HepG2 (cell line): Measurements from ENCODE around the gene POC1A. TPM values are rescaled to one million over a fixed set of nuclear protein-coding genes. Genes with fewer than 3 reads are reported as not detected.

Experiments used
- ATF6 ChIP-seq: sonication (generic); formaldehyde crosslinking; conservative IDR thresholded peaks from 2 replicates; pipeline ENCODE4 v1.4.0; 2020; ENCODE audit warnings: missing genetic modification reagents
- BCL6 ChIP-seq: IDR thresholded peaks from 2 replicates; pipeline ENCODE4 v1.6.1; 2016; ENCODE audit warnings: missing genetic modification reagents, missing compliant biosample characterization
- BCLAF1 ChIP-seq: fragments of 450-650 bp; IDR thresholded peaks from 2 replicates; pipeline ENCODE4 v1.6.1; 2017; ENCODE audit warnings: mild to moderate bottlenecking
- DNMT1 ChIP-seq: sonication (generic); formaldehyde crosslinking; IDR thresholded peaks from 2 replicates; pipeline ENCODE4 v1.5.1; 2020; ENCODE audit warnings: mild to moderate bottlenecking, missing genetic modification reagents
- KMT2B ChIP-seq: IDR thresholded peaks from 2 replicates; pipeline ENCODE4 v1.6.1; 2016; ENCODE audit warnings: missing genetic modification reagents, missing compliant biosample characterization
- MAZ ChIP-seq, 2 experiments: sonication (generic) in 1 of 2; formaldehyde crosslinking in 1 of 2; IDR thresholded peaks; 2 replicates each; pipeline versions ENCODE4 v1.5.0 to v1.6.1; 2012 to 2020; ENCODE audit warnings: low read depth in 2 of 2, mild to moderate bottlenecking in 2 of 2, borderline replicate concordance in 1 of 2, improper control_type of control experiment in 1 of 2, low read length in 1 of 2, missing genetic modification reagents in 1 of 2, moderate library complexity in 1 of 2
- PRDM10 ChIP-seq: sonication (generic); formaldehyde crosslinking; IDR thresholded peaks from 2 replicates; pipeline ENCODE4 v1.4.0; 2020; ENCODE audit warnings: low read depth, missing genetic modification reagents
- PRMT3 ChIP-seq: sonication (generic); formaldehyde crosslinking; IDR thresholded peaks from 2 replicates; pipeline ENCODE4 v1.8.1; 2022; ENCODE audit warnings: low read depth, mild to moderate bottlenecking, moderate library complexity, missing genetic modification reagents, borderline replicate concordance
- XRCC5 ChIP-seq: fragments of 200-400 bp; formaldehyde crosslinking; optimal IDR thresholded peaks from 2 replicates; pipeline ENCODE3; 2017; ENCODE audit warnings: mild to moderate bottlenecking, low read length
- ZNF343 ChIP-seq: sonication (generic); formaldehyde crosslinking; IDR thresholded peaks from 2 replicates; pipeline ENCODE4 v1.4.0; 2020; ENCODE audit warnings: mild to moderate bottlenecking, missing genetic modification reagents
- ZNF615 ChIP-seq: sonication (generic); formaldehyde crosslinking; IDR thresholded peaks from 2 replicates; pipeline ENCODE4 v1.5.0; 2020; ENCODE audit warnings: mild to moderate bottlenecking, missing genetic modification reagents, borderline replicate concordance
- ZNF773 ChIP-seq: sonication (generic); formaldehyde crosslinking; IDR thresholded peaks from 2 replicates; pipeline ENCODE4 v1.4.0; 2020; ENCODE audit warnings: missing genetic modification reagents, borderline replicate concordance
- ZSCAN29 ChIP-seq: sonication (generic); formaldehyde crosslinking; conservative IDR thresholded peaks from 2 replicates; pipeline ENCODE4 v1.4.0; 2020; ENCODE audit warnings: mild to moderate bottlenecking, missing genetic modification reagents
- ZSCAN9 ChIP-seq: IDR thresholded peaks from 2 replicates; pipeline ENCODE4 v1.6.1; 2016; ENCODE audit warnings: borderline replicate concordance
- polyA plus RNA-seq, 8 experiments: library from polyadenylated mRNA; depleted of rRNA in 3 of 8; stranded (reverse) in 7 of 8; unstranded in 1 of 8; fragments of >200 nt; fragmentation: Illumina TruSeq in 4 of 8; extraction: Trizol in 4 of 8; gene quantifications; 2 replicates each; pipeline versions ENCODE4 v1.2.1 to v1.2.3, GENCODE V29; 2011 to 2016; ENCODE audit warnings: low read depth in 4 of 8, missing spikeins in 1 of 8, mixed read lengths in 1 of 8; ENCODE audit not compliant: insufficient read depth in 1 of 8
- total RNA-seq, 5 experiments: library from RNA; depleted of rRNA; stranded (reverse); fragments of >200 nt; fragmentation: Illumina TruSeq; extraction: Trizol; gene quantifications; 2 replicates each; pipeline ENCODE4 v1.2.3, GENCODE V29; 2016; ENCODE audit warnings: low read depth in 1 of 5
- TF ChIP-seq, protein P1 (sequence below): sonication (generic); formaldehyde crosslinking; conservative IDR thresholded peaks from 2 replicates; pipeline ENCODE4 v1.4.0; 2020; ENCODE audit warnings: missing genetic modification reagents
- TF ChIP-seq, protein P2 (sequence below): sonication (generic); formaldehyde crosslinking; IDR thresholded peaks from 2 replicates; pipeline ENCODE4 v1.5.1; 2020; ENCODE audit warnings: missing genetic modification reagents, mild to moderate bottlenecking, borderline replicate concordance

The POC1A gene
- total and polyA plus RNA-seq, 2 of the 13 experiments (the other 11 are each of a cell fraction or from before 2014, with no cell fraction given): 14.6 to 20.0 TPM

- TF ChIP-seq BCLAF1 (no peak), PRDM10 (CRISPR knock-in tag) (no peak; the same call in 1 of the 2 replicates), ZNF343 (CRISPR knock-in tag) (0 out of 2 replicates have a peak, but pooled peaks have one; percentile 53), ATF6 (0 out of 2 replicates have a peak, but pooled peaks have one; percentile 64), ZNF615 (CRISPR knock-in tag) (0 out of 2 replicates have a peak, but pooled peaks have one; percentile 35), XRCC5 (peak; percentile 61), ZSCAN29 (CRISPR knock-in tag) (peak; percentile 55; the same call in 1 of the 2 replicates), MAZ (IDR thresholded peaks at IDR 0.05; ENCODE audit: borderline replicate concordance, low read depth, low read length) (peak; percentile 56; the same call in 1 of the 2 replicates), MAZ (CRISPR knock-in tag; IDR thresholded peaks at IDR 0.05; ENCODE audit: low read depth) (peak; percentile 58; the same call in 1 of the 2 replicates), BCL6 (CRISPR knock-in tag) (0 out of 2 replicates have a peak, but pooled peaks have one; percentile 20), PRMT3 (CRISPR knock-in tag) (peak; percentile 69; the same call in 1 of the 2 replicates), ZNF773 (CRISPR knock-in tag) (peak; percentile 53; the same call in 1 of the 2 replicates), KMT2B (CRISPR knock-in tag) (peak; percentile 45; the same call in 1 of the 2 replicates), DNMT1 (CRISPR knock-in tag) (0 out of 2 replicates have a peak, but pooled peaks have one; percentile 85), ZSCAN9 (0 out of 2 replicates have a peak, but pooled peaks have one; percentile 68)
- TF ChIP-seq, protein P1, sequence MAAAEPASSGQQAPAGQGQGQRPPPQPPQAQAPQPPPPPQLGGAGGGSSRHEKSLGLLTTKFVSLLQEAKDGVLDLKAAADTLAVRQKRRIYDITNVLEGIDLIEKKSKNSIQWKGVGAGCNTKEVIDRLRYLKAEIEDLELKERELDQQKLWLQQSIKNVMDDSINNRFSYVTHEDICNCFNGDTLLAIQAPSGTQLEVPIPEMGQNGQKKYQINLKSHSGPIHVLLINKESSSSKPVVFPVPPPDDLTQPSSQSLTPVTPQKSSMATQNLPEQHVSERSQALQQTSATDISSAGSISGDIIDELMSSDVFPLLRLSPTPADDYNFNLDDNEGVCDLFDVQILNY (CRISPR knock-in tag): peak; percentile 51; the same call in 1 of the 2 replicates
- TF ChIP-seq, protein P2, sequence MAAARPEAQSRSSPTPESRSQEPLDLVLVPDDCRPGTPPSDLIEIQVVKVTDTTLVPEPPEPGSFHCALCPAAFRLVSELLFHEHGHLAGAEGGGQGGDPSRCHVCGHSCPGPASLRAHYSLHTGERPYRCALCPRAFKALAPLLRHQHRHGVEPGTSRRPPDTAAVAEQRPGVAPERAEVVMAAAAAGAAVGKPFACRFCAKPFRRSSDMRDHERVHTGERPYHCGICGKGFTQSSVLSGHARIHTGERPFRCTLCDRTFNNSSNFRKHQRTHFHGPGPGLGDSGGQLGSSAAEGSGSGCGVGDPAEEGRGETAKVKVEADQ: no peak
These were observed 43.8 kb upstream of the POC1A start, which contains the start of gene ALAS1 (continued) for GRCh38 chr3:52197842-52198625.
